Measurements from ENCODE around the gene JARID2. TPM values are rescaled to one million over a fixed set of nuclear protein-coding genes. Genes with fewer than 3 reads are reported as not detected.

JARID2 gene
- total and polyA plus RNA-seq, 12 donors, result 2.3 to 11.6 (median 8.7) TPM

- Histone ChIP-seq H3K9me3 (no peaks in the 10 kb centered on the region), H3K27ac (peak overlapping the region; percentile 3 to 84 (median 64)), H3K27me3 (no peaks in the 10 kb centered on the region), H3K36me3 (peaks cover 0 to 23% (median 0%) of the 10 kb centered on the region in 9 donors), H3K4me1 (peaks cover 17 to 93% (median 74%) of the 10 kb centered on the region in 9 donors), H3K4me3 (no peak overlapping the region)
- intact Hi-C loops (cut with DNase I), result loop anchor here in 2 of 10 donors (10.0 kb wide), 2 partner anchors 221 to 771 kb away; no protein-coding TSS in a partner anchor
- no peak for TF ChIP-seq CTCF (IDR thresholded peaks at IDR 0.05)
- ATAC-seq (peak in 3 of 8 donors; percentile 7 to 16 (median 10)), DNase-seq (no peak)
- 46 to 60% methylated on average over 4 of the region's 4 CpGs for WGBS, 2 donors
Observed at GRCh38 chr6:15475872-15476271, 230.0 kb downstream of the JARID2 start.

DNA sequence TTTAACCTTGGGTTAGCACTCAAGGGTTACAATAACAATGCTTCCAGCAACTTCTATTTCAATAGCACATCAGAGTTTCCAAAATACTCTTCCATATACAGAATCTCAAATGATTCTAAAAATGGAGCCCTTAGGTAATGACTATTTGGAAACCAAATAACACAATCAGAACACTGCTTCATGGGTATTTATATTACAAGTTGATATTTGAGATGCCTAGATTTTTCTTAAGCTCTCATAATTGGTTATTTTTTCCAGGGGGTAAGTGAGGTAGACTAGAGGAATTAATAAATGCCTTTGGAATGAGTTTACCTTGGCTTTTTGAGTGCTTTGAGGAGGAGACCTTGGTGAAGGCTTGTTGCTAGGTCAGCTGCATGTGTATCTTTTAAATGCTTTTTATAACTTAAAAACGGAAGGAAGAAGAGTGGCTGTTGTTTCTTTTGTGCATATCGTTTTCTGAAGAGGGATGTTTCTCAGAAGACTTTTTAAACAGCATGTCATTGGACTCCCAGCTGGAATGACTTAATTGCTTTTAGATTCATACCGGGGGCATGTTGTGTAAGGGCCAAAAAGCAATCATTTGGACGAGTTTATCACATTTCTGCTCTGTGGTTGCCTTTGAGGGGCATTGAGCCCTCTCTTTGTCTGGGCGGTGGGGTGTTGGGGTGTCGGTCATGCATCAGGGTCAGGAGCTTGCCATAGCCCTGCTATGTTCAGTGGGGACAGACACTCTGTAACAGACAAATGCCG, 230.9 kb downstream of the JARID2 start:
- TF ChIP-seq CTCF (IDR thresholded peaks at IDR 0.05), result no peak
- Histone ChIP-seq H3K9me3 (no peaks in the 10 kb centered on the region), H3K27me3 (no peaks in the 10 kb centered on the region), H3K27ac (peak overlapping the region; percentile 3 to 84 (median 64)), H3K4me1 (peaks cover 17 to 94% (median 75%) of the 10 kb centered on the region in 9 donors), H3K4me3 (no peak overlapping the region), H3K36me3 (peaks cover 0 to 23% (median 0%) of the 10 kb centered on the region in 9 donors)
- peak in 7 of 8 donors; percentile 32 to 67 (median 39) for ATAC-seq
- intact Hi-C loops (cut with DNase I), result loop anchor here in 2 of 10 donors (10.0 kb wide), 2 partner anchors 222 to 772 kb away; no protein-coding TSS in a partner anchor
- WGBS, 2 donors, result 29 to 49% methylated on average over 7 of the region's 7 CpGs
- no peak for DNase-seq

DNA sequence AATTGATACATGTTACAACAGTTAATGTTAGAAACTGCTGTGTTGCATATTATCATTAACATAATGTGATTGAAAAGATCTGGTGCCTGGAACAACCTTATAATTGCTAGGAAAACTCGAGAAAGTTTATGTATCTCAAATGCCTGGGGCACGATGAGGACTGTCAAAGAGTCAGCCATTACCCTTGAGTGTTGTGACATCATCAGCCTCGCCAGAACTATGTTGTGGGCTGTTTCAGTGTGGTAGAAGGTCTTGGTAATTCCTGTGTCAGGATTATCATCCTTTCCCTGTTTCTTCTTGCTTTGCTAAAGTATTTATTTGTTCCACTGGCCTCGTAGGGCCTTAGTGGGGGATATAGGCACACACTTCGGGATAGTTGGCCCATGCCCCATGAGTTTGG, 231.9 kb downstream of the JARID2 start:
- WGBS, 2 donors, result 50 to 82% methylated on average over 5 of the region's 5 CpGs
- H3K4me1 ChIP-seq, result peaks cover 17 to 91% (median 67%) of the 10 kb centered on the region in 9 donors

More for the DNA sequence above, 231.9 kb downstream of the JARID2 start:
- Histone ChIP-seq H3K4me3 (no peak overlapping the region), H3K9me3 (no peaks in the 10 kb centered on the region), H3K36me3 (peaks cover 0 to 23% (median 0%) of the 10 kb centered on the region in 9 donors), H3K27me3 (no peaks in the 10 kb centered on the region), H3K27ac (peak overlapping the region in 3 of 10 donors; percentile 69 to 84 (median 74))
- no peak for TF ChIP-seq CTCF (IDR thresholded peaks at IDR 0.05)
- ATAC-seq (no peak), DNase-seq (no peak)
- intact Hi-C loops (cut with DNase I), result loop anchor here in 2 of 10 donors (10.0 kb wide), 2 partner anchors 223 to 773 kb away; no protein-coding TSS in a partner anchor

All from heart right ventricle (tissue), 16 donors.